ENCODE data around the gene ITPK1. TPM values are rescaled to one million over a fixed set of nuclear protein-coding genes. Genes with fewer than 3 reads are reported as not detected.

ITPK1 gene
- total and polyA plus RNA-seq, 2 donors (not counting 3 experiments of a cell fraction or from before 2014, with no cell fraction given), result 39.6 to 51.8 TPM

DNA sequence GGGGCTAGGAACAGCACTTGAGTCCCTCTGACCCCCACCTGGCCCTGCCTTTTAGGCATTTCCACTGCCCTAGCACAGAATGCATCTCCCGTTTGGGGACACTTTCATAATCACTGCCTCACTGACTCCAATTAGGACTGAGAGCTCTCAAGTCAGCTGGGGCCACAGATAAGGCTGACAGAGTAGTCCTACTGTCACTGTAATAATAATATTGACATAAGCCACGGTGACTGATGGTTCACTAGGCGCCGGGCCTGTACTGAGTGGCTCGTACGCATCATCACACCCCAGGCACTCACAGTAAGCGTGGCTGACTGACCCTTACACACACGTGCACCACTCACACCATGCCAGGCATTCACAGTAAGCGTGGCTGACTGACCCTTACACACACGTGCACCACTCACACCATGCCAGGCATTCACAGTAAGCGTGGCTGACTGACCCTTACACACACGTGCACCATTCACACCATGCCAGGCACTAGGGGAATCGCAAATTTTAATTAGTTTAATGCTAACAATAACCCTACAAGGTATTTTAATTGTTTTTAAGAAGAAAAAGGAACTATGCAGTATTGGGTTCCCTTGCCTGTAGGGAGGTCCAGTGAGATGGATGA lies 105.1 kb downstream of the ITPK1 start:
- no peaks in the 10 kb centered on the region for H3K79me2 ChIP-seq (ENCODE audit: control insufficient read depth, insufficient read depth, low read length)
- DNase-seq (ENCODE audit: low read depth, low spot score) (no peak), FAIRE-seq (no peak)
- H3K9me3 ChIP-seq (replicated peaks; ENCODE audit: control insufficient read depth, insufficient read depth, low read length), result no peaks in the 10 kb centered on the region
- no peaks in the 10 kb centered on the region for H4K20me1 ChIP-seq (replicated peaks; ENCODE audit: control insufficient read depth, extremely low read depth, insufficient read depth, low read length)
- dilution Hi-C loops (cut with MboI; ENCODE audit: extremely low pct_ligation_motif_present, low sequenced_read_pairs) (no loop called here), intact Hi-C loops (cut with micrococcal nuclease) (no loop called here)
- H3K9me1 ChIP-seq (replicated peaks; ENCODE audit: control insufficient read depth, extremely low read depth, insufficient read depth, low read length), result no peaks in the 10 kb centered on the region
- no peaks in the 10 kb centered on the region for H3K27me3 ChIP-seq (ENCODE audit: control insufficient read depth in 2 of 2, insufficient read depth in 2 of 2, low read length in 2 of 2)
- ChIA-PET POLR2A (no interaction called here), CTCF (interaction anchor here (1.8 kb wide), 1 partner anchor 13 kb away, joined by 4 read pairs; no protein-coding TSS in a partner anchor)
- H3K4me2 ChIP-seq (ENCODE audit: insufficient read depth, low read length), result no peak overlapping the region
- TF ChIP-seq MYC (IDR thresholded peaks at IDR 0.05; ENCODE audit: low read depth, low read length), result no peak
- TF ChIP-seq JUN (IDR thresholded peaks at IDR 0.05; ENCODE audit: borderline replicate concordance, insufficient read depth, insufficient read length, low read depth), result no peak
- no peak for TF ChIP-seq POLR2AphosphoS5 (IDR thresholded peaks at IDR 0.05; ENCODE audit: insufficient read depth, low read depth, low read length)
- TF ChIP-seq, protein P1, sequence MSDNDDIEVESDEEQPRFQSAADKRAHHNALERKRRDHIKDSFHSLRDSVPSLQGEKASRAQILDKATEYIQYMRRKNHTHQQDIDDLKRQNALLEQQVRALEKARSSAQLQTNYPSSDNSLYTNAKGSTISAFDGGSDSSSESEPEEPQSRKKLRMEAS (IDR thresholded peaks at IDR 0.05; ENCODE audit: insufficient read depth, insufficient read length), result no peak
- no peak for TF ChIP-seq FOS (IDR thresholded peaks at IDR 0.05; ENCODE audit: borderline replicate concordance, insufficient read depth, low read length)
- no peak for TF ChIP-seq CTCF (IDR thresholded peaks at IDR 0.05; ENCODE audit: extremely low read depth in 1 of 2, insufficient read depth in 1 of 2, low read depth in 1 of 2, low read length in 2 of 2)
- no peak for TF ChIP-seq POLR2A (IDR thresholded peaks at IDR 0.05; ENCODE audit: low read depth, low read length)
- TF ChIP-seq EZH2 (IDR thresholded peaks at IDR 0.05; ENCODE audit: borderline replicate concordance, low read depth, low read length, severe bottlenecking), result no peak
- no peak for TF ChIP-seq GATA2 (IDR thresholded peaks at IDR 0.05; ENCODE audit: insufficient read depth, insufficient read length, low read depth, low read length)
- no peaks in the 10 kb centered on the region for H3K36me3 ChIP-seq (ENCODE audit: control insufficient read depth in 2 of 2, extremely low read depth in 1 of 2, insufficient read depth in 2 of 2, low read length in 2 of 2)
- H3K4me3 ChIP-seq (replicated peaks in 1 of 3; ENCODE audit: insufficient read depth in 1 of 3, low read depth in 1 of 3, low read length in 3 of 3), result no peak overlapping the region
- no peaks in the 10 kb centered on the region for H3K4me1 ChIP-seq (ENCODE audit: control insufficient read depth, extremely low read depth, insufficient read depth, low read length)
- H3K9ac ChIP-seq (replicated peaks; ENCODE audit: extremely low read depth, insufficient read depth, low read length), result no peak overlapping the region
- H3K27ac ChIP-seq (ENCODE audit: insufficient read depth, low read depth, low read length), result no peak overlapping the region
- no peak overlapping the region for H2AFZ ChIP-seq (ENCODE audit: low read depth, low read length)
- BruUV-seq (replicated peaks), result no TSS peak
